GM23248 (cell line): ENCODE results near the gene ACSM2B.
"Not testable (repeated sequence)": the region's sequence is repeated elsewhere in the genome, so short reads cannot be mapped to it uniquely, and the experiment has no call there.

Experiments used
- EZH2 ChIP-seq: fragments of 200-600 bp; sonication (generic); IDR thresholded peaks from 2 replicates; pipeline ENCODE4 v1.6.1; 2018; ENCODE audit warnings: antibody characterized with exemption, mild to moderate bottlenecking; ENCODE audit not compliant: insufficient read depth, poor library complexity, severe bottlenecking
- EZH2phosphoT487 ChIP-seq: fragments of 200-600 bp; sonication (generic); IDR thresholded peaks from 2 replicates; pipeline ENCODE4 v1.6.1; 2018; ENCODE audit warnings: antibody characterized with exemption, moderate library complexity, mild to moderate bottlenecking, low read depth; ENCODE audit not compliant: insufficient read depth

GRCh38 chr16:20592780-20593179 lies 16.6 kb upstream of the ACSM2B start:
- not testable (repeated sequence) for TF ChIP-seq EZH2phosphoT487, EZH2
